ACHN (cell line): ENCODE measurements around the gene CHTOP.

Experiments
- DNase-seq: peaks from one replicate; pipeline ENCODE4 v3.0.0-alpha.2; 2015
- in situ Hi-C: cut with HindIII; loops from 2 replicates; pipeline ENCODE4 v1.10.0; 2017; ENCODE audit warnings: low sequenced_read_pairs, low pct_ligation_motif_present, low pct_unique_long_range_greater_than_20kb

CHTOP gene

DNA sequence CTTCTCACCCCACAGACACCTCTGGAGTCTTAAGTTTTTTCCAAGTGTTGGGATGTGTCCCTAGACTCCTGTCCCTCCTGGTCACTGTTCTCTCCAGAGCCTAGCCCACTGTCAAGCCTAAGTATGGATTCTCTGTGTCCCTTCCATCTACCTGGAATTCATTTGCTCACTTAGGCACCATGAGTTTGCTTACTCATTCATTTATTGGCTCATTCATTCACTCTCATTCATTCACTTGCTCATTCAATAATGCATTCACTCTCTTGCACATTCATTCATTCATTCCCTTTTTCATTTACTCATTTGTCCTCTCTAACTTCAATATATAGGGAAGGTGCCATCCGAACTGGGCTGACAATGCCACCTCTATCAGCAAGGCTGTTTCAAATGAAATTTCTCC lies 22.5 kb upstream of the CHTOP start:
- in situ Hi-C loops = no loop called here

DNA sequence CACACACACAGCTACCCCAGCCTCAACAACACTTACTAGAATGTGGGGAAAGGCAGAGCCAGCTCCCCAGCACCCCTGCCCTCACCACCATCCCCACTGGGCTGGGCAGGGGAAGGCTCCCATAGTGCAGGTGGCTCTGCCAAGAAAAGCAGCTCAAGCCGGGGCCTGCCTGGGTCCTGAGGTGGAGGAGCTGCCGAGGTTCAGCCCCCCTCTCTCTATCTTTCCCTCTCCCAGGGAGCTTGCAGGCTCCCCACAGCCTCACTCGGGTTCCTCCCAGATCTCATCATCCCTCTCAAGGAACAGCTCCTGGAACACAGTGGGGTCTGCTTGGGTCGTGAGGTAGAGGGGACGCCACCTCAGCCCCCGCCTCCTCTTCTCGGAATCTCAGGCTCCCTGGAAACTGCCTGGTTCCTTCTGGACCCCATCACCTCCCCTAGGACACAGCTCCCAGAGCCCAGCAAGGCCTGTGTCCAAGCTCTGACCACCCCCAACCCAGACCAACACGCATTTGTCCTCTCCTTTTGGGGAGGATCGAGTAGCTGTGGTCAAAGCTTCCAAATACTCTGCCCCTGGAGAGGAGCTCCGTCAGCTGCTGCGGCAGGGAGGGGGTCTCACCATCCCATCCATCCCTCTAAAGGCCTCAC lies 21.6 kb upstream of the CHTOP start:
- in situ Hi-C loops = no loop called here
- DNase-seq = peak; percentile 22

More for the DNA sequence above, 22.5 kb upstream of the CHTOP start:
- DNase-seq = no peak

GRCh38 chr1:153612755-153613331 lies 21.0 kb upstream of the CHTOP start, which contains the start of gene S100A16:
TSS of gene S100A16 (minus strand) at chr1:153613137. CDS start at chr1:153608151, 4,986 bp downstream.
- in situ Hi-C loops = no loop called here
- peak; percentile 92 for DNase-seq

GRCh38 chr1:153613406-153613805 lies 20.5 kb upstream of the CHTOP start:
- DNase-seq = no peak
- in situ Hi-C loops = no loop called here

GRCh38 chr1:153614189-153614900 lies 19.5 kb upstream of the CHTOP start:
- in situ Hi-C loops = no loop called here
- DNase-seq = no peak

DNA sequence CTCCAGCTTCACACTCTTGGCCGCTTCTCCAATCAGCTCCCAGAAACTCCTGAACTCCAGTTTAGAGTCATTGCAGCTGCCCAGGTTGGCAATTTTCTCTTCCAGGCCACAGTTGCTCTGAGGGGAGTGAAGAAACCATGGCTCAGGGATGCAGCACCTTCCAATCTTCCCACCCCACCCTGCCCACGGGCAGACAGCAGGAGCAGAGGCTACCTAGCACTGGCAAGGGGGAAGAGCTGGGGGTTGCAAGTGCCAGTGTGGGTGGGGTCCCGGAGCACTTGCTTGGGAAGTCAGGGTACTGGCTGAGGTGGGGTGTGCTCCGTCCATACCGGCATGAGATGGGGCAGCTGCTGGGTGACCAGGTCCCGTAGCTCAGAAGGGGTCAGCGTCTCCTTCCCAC lies 19.0 kb upstream of the CHTOP start:
- no peak for DNase-seq
- in situ Hi-C loops = no loop called here

DNA sequence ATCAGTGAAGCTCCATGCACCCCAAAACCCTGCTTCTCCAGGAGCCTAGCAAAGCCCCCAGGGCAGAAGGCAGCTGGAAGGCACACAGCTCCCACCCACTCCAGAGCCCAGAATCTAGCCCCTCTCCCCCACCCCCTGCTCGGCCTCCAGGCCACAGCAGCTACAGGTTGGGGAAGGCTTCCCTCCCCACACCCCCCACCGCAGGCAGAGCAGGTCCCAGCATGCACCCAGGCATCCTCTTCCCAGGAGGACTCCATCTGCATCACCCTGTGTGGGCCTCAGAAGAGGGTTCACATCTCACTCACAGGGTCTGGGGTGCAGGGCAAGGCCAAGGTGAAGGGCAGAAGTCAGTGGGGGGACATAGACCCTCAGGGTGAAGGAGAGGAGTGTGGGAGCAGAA lies 18.5 kb upstream of the CHTOP start:
- in situ Hi-C loops = no loop called here
- DNase-seq = no peak

DNA sequence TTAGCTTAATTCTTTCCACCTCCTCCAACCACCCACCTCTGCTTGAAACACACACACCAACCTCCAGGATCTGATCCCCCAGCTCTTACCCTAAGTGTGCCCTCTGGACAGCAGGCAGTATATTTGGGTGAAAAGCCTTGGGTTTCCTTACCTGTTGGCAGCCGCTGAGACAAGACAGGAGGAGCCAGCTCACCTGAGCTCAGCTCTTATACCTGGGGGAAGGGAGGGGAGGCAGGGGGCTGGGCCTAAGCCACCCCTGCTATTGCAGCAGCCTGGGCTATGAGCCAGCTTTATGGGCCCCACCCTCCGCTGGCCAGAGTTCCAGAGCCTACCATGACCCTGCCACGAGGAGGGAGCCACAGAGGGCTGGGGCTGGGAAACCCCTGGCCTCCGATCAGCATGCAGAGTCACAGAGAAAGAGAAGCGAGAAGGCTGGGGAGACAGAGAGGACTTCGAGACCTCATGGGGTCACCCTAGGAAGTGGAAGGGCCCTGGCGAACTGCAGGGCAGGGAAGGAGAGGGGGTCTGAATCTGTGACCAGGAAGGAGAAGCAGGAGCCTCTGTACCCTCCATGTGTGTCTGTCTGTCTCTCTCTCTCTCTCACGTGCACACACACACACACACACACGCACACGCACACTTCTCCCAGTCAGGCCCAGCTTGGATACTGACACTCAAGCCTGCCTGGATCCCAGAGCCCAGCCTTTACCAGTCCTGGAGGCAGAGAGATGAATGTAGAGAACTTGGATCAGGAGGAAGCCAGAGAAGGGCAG lies 17.5 kb upstream of the CHTOP start, which contains the start of gene S100A14:
Gene S100A14, minus strand, starts transcription at position 182 of the 773 bp plus-strand sequence. CDS start 467 bp downstream, outside the sequence.
- no peak for DNase-seq
- in situ Hi-C loops = no loop called here

GRCh38 chr1:153616917-153617311 lies 17.0 kb upstream of the CHTOP start:
- in situ Hi-C loops = no loop called here

DNA sequence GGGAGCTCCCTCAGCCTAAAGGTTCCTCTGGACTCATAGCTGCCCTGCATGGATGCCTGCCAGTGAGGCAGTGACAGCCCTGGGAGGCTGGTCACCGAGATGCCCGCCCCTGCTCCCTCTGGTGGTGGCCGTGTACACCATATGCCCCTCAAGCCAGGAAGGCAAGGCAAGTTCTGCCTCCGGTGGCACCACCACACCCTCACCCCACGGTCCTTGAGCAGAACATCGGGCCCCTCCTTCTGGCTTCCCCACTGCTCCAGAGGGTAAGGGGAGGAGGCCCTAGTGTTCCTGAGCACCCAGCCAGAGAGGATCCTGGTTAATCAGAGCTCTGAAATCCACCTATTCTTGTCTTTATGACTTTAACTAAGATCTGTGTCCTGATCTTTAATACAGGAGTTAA lies 16.2 kb upstream of the CHTOP start:
- DNase-seq = peak; percentile 77
- in situ Hi-C loops = no loop called here

More at GRCh38 chr1:153616917-153617311, 17.0 kb upstream of the CHTOP start:
- DNase-seq = no peak

DNA sequence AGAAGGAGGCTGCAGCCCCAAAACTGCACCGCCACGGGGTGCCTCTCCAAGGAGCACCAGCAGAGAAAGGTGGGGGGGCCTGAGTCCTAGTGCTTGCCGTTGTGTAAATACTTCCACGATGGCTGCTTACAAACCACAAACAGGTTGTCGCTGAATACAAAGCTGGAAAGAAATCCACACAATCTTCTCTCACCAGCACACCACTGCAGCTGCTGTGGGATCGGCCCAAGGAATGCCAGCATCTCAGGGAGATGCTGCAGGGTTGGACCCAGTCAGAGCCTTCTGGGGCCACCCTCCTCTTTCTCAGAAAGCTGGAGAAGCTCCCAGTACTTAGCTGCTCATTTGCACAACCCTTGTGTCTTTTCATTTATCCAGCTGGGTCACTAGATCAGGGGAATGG lies 14.7 kb upstream of the CHTOP start:
- in situ Hi-C loops = no loop called here
- no peak for DNase-seq

DNA sequence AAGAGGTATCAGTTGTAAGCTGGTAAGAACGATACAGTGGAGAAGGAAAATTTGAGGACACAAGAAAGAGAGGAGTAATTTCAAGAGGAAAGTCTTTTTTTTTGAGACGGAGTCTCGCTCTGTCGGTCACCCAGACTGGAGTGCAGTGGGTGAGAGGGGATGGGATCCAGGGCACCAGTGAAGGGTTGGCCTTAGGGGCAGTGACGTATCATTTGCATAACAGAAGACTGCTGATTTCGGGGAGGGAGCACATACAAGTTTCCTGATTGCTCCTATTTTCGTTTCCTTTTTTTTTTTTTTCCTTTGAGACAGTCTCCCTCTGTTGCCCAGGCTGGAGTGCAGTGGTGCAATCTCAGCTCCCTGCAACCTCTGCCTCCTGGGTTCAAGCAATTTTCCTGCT lies 10.8 kb upstream of the CHTOP start:
- no peak for DNase-seq
- in situ Hi-C loops = no loop called here

GRCh38 chr1:153624965-153625611 lies 8.8 kb upstream of the CHTOP start:
- in situ Hi-C loops = no loop called here
- DNase-seq = no peak

DNA sequence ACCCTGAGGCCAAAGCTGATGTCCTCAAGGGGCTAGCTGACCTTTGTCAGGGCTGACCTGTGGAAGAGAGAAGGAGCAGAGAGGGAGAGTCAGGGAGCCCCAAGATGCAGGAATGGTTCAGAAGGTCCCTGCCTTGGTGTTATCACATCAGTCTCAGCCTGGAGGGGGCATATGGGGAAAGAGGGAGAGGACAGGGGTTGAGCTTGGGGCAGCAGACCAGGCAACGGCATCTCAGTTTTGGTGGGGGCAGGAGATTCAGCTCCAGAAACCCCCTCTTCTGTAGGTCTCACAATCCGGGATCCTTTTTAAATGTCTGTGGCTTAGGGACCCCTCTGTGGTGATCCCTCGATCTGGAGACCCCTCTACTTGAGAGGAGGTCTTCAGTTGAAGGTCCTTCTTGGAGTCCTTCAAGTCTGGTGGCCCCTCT lies 7.4 kb upstream of the CHTOP start:
- in situ Hi-C loops = no loop called here
- no peak for DNase-seq

- peak; percentile 98 for DNase-seq
- in situ Hi-C loops = no loop called here
These were observed 6.8 kb upstream of the CHTOP start, which contains the start of gene S100A13 for GRCh38 chr1:153626904-153627714. TSS of gene S100A13 (minus strand) at chr1:153627505. CDS start at chr1:153626472, 1,033 bp downstream.

DNA sequence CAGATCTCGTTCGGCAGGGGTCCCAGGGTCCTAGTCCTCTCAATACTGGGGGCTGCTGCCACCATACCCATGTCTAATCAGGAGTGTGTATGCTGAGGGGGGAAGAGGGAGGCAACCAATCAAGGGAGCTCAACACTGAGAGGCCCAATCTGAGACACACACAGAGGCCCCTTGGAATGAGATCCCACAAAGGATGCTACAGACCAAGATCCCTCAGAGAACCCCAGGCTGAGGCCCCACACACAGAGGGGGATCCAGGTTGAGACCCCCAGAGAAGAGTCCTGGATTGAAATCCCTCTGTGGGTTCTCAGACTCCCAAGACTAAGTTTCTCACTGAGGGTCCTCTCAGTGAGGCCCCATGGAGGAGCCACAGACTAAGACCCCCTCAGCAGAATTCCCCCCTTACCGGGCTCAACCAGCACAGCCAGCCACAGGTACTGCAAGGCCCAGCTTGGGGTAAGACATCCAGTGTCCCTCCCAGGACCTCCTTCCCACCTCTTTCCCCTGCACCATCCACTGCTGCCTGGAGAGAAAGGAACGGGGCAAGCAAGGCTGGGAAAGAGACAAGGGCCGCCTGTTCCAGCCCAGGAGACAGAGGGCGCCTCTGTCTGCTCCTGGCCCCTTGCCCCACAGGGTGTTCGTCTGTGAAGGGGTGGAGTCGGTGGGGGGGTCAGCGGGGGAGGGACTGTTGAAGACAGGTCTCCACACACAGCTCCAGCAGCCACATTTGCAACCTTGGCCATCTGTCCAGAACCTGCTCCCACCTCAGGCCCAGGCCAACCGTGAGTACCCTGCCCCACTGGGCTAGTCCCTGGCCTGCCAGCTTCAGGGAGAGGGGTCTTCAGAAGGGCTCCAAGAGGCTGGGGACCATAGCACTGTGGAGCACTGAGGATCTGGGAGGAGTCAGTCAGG lies 5.9 kb upstream of the CHTOP start, which contains the start of gene S100A1:
Gene S100A1, plus strand, starts transcription at position 720 of the 912 bp plus-strand sequence. CDS start 2,088 bp downstream, outside the sequence.
- peak; percentile 15 for DNase-seq
- in situ Hi-C loops = no loop called here
